ENCODE results near the gene PAPOLG. TPM values are rescaled to one million over a fixed set of nuclear protein-coding genes. Genes with fewer than 3 reads are reported as not detected.

The PAPOLG gene
- total and polyA plus RNA-seq, 2 of the 4 experiments (the other 2 are of a cell fraction): 3.5 to 12.4 TPM

- Histone ChIP-seq H2AK9ac (replicated peaks; ENCODE audit: low read depth, low read length, poor library complexity) (peak overlapping the region; percentile 31), H3K14ac (replicated peaks; ENCODE audit: low read depth, low read length) (no peak overlapping the region), H3K56ac (ENCODE audit: extremely low read depth, insufficient read depth, low read length) (no peak overlapping the region), H4K8ac (ENCODE audit: low read depth in 2 of 2, low read length in 2 of 2) (no peak overlapping the region), H3K27me3 (ENCODE audit: control insufficient read depth, insufficient read depth, low read length) (peaks cover 30% of the 10 kb centered on the region), H3K4me2 (ENCODE audit: low read depth, low read length) (no peak overlapping the region), H3K27ac (ENCODE audit: insufficient read depth, low read length) (no peak overlapping the region), H3K9me3 (ENCODE audit: control insufficient read depth, insufficient read depth, low read length) (no peaks in the 10 kb centered on the region), H3K79me1 (ENCODE audit: low read depth in 1 of 2, low read length in 2 of 2) (no peaks in the 10 kb centered on the region), H3K36me3 (ENCODE audit: control insufficient read depth, insufficient read depth, low read length) (no peaks in the 10 kb centered on the region), H2BK5ac (ENCODE audit: low read depth, low read length, poor library complexity, severe bottlenecking) (no peak overlapping the region), H3K4me3 (ENCODE audit: insufficient read depth, low read depth, low read length) (no peak overlapping the region), H3K18ac (ENCODE audit: low read depth, low read length) (no peak overlapping the region), H2BK20ac (ENCODE audit: low read depth, low read length) (no peak overlapping the region), H2BK120ac (ENCODE audit: low read depth, low read length) (no peak overlapping the region), H4K20me1 (ENCODE audit: insufficient read depth, low read length) (no peaks in the 10 kb centered on the region), H2BK15ac (ENCODE audit: low read depth, low read length) (no peak overlapping the region), H3K23ac (ENCODE audit: low read depth, low read length) (no peak overlapping the region), H3K9ac (ENCODE audit: low read depth, low read length) (no peak overlapping the region), H3K4ac (ENCODE audit: low read depth, low read length) (no peak overlapping the region), H3K4me1 (ENCODE audit: control insufficient read depth, insufficient read depth, low read length) (no peaks in the 10 kb centered on the region), H4K91ac (ENCODE audit: insufficient read depth, low read depth, low read length) (no peak overlapping the region), H2AK5ac (ENCODE audit: low read depth, low read length) (no peak overlapping the region), H4K5ac (ENCODE audit: low read depth, low read length) (no peak overlapping the region), H2AFZ (replicated peaks; ENCODE audit: low read length, poor library complexity) (no peak overlapping the region), H3K9me1 (ENCODE audit: insufficient read depth, low read length) (no peaks in the 10 kb centered on the region)
- in situ Hi-C loops (cut with MboI; ENCODE audit: low sequenced_read_pairs): no loop called here
- intact Hi-C loops (cut with micrococcal nuclease): no loop called here
- dilution Hi-C loops (cut with HindIII; ENCODE audit: low sequenced_read_pairs, unreplicated experiment): no loop called here
- TF ChIP-seq RCOR1 (IDR thresholded peaks at IDR 0.05; ENCODE audit: insufficient replicate concordance, low read length) (no peak), MXI1 (IDR thresholded peaks at IDR 0.05; ENCODE audit: borderline replicate concordance, low read depth, low read length) (no peak), MAZ (IDR thresholded peaks at IDR 0.05; ENCODE audit: borderline replicate concordance, low read depth, low read length) (no peak), CHD1 (IDR thresholded peaks at IDR 0.05; ENCODE audit: low read depth, low read length) (no peak)
- no TSS peak for BruUV-seq (replicated peaks)
- POLR2A ChIA-PET (ENCODE audit: unreplicated experiment): no interaction called here
- DNase-seq (no peak), ATAC-seq (ENCODE audit: low read depth) (no peak)
- CTCF ChIA-PET: no interaction called here
- WGBS, 2 experiments (ENCODE audit: extremely low coverage in 2 of 2, insufficient read length in 1 of 2): no CpG with 5 or more reads among the region's 2 CpGs
Observed at GRCh38 chr2:60834270-60834717, 78.2 kb downstream of the PAPOLG start.
